ENCODE results near the gene MIA3.

GRCh38 chr1:222663431-222663934 is 45.6 kb downstream of the MIA3 start:
- TF ChIP-seq CTCF (IDR thresholded peaks at IDR 0.05 in 4 of 5, conservative IDR thresholded peaks at IDR 0.05 in 1 of 5) (no peak), POLR2A (IDR thresholded peaks at IDR 0.05) (no peak)

All from gastrocnemius medialis (tissue), 4 donors.